ENCODE data around the gene ATP5F1C.

DNA sequence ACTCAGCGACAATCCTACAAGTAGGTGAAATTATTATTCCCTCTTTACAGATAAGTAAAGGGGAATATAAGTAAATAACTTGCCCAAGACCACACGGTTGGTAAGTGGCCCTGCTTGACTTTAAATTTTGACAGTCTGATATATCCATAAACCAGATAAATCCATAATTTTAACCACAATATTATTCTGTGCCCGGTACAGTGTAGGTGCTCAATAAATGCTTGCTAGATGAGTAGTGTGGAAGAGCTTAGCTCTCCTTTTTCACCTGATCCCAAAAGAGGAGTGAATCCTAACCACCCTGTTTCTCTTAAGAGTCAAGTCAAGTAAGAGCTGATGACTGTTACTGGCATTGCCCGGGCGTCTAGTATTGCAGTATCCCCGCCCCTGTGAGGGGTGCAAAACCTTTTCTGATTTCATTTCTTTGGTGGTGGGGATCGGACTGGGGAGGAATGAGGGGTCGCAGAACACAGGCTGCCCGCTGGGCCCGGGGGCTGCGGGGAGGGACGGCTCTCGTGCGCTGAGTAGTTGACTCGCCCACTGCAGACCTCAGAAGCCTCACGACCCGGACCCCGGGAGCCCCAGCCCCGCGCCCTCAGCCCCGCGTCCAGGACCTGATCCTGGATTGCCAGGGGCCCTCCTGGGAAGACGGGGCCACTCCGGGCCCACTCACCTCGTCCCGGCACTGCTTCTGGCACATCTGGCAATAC, 674 bp upstream of the ATP5F1C start:
- TF ChIP-seq, protein P1, sequence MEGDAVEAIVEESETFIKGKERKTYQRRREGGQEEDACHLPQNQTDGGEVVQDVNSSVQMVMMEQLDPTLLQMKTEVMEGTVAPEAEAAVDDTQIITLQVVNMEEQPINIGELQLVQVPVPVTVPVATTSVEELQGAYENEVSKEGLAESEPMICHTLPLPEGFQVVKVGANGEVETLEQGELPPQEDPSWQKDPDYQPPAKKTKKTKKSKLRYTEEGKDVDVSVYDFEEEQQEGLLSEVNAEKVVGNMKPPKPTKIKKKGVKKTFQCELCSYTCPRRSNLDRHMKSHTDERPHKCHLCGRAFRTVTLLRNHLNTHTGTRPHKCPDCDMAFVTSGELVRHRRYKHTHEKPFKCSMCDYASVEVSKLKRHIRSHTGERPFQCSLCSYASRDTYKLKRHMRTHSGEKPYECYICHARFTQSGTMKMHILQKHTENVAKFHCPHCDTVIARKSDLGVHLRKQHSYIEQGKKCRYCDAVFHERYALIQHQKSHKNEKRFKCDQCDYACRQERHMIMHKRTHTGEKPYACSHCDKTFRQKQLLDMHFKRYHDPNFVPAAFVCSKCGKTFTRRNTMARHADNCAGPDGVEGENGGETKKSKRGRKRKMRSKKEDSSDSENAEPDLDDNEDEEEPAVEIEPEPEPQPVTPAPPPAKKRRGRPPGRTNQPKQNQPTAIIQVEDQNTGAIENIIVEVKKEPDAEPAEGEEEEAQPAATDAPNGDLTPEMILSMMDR (IDR thresholded peaks at IDR 0.05 in 4 of 5, conservative IDR thresholded peaks at IDR 0.05 in 1 of 5), result no peak
- TF ChIP-seq POLR2A (IDR thresholded peaks at IDR 0.05), result no peak
